ENCODE measurements around the gene SRR.

DNA sequence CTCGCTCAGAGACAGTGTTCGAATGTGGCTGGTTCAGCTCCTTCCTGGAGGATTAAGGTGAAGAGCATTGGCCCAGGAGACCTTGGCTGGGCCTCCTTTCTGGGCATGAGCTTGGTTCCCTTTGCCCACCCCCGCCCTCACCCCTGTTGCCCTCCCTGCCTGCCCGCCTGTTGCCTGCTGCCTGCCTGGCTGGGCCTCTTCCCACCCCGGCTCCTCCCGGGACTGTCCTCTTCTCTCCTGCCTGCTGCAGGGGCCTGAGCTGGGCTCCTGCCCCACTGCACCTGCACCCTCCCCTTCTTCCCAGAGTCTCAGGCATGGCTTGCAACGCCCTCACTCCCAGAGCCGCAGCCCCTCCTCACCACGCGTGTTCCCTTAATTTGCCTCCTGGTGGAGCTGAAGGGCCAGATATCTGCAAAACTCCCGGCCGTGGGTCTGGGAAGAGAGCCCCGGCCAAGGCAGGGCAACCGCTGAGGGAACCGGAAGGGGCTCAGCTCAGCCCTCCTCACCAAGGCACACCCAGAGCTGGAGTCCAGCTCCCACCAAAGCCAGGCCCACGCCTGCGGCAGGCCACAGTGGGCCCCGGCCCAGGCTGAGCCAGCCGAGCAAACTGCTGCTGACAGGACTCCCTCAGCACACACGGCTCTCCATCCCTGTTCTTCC lies 65.9 kb downstream of the SRR start:
- TF ChIP-seq TAF1 (IDR thresholded peaks at IDR 0.05; ENCODE audit: low read depth, low read length) (no peak), POLR2AphosphoS5 (IDR thresholded peaks at IDR 0.05; ENCODE audit: low read depth, low read length) (no peak), POLR2A (IDR thresholded peaks at IDR 0.05; ENCODE audit: low read depth, low read length) (no peak), SPI1 (IDR thresholded peaks at IDR 0.05; ENCODE audit: low read depth, low read length) (no peak), PAX5 (IDR thresholded peaks at IDR 0.05; ENCODE audit: insufficient read depth, low read length, severe bottlenecking) (no peak)
